ENCODE measurements around the gene SCNN1B.

The SCNN1B gene

DNA sequence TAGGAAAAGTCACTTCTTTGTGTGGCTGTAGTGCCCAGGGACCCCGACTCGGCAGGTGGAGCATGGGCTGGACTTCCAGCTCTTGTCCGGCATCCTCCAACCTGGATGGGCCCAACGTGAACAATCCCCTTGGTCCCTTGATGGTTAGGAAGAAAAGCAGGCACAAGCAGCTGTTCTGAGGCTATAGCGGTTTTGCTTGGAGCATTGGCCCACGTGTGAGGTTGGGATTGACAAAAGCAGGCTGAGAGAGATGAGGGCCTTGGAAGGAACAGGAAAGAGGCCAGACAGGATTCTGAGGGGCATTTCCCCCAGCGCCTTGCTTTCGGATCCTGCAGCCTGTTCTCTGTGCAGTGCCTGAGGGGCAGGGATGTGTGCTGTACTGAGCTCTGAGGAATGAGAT lies 28.1 kb downstream of the SCNN1B start:
- no peak overlapping the region for H3K4me3 ChIP-seq (ENCODE audit: low read depth, low read length)
- DNase-seq (ENCODE audit: low read depth): no peak
- TF ChIP-seq, protein P1, sequence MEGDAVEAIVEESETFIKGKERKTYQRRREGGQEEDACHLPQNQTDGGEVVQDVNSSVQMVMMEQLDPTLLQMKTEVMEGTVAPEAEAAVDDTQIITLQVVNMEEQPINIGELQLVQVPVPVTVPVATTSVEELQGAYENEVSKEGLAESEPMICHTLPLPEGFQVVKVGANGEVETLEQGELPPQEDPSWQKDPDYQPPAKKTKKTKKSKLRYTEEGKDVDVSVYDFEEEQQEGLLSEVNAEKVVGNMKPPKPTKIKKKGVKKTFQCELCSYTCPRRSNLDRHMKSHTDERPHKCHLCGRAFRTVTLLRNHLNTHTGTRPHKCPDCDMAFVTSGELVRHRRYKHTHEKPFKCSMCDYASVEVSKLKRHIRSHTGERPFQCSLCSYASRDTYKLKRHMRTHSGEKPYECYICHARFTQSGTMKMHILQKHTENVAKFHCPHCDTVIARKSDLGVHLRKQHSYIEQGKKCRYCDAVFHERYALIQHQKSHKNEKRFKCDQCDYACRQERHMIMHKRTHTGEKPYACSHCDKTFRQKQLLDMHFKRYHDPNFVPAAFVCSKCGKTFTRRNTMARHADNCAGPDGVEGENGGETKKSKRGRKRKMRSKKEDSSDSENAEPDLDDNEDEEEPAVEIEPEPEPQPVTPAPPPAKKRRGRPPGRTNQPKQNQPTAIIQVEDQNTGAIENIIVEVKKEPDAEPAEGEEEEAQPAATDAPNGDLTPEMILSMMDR (conservative IDR thresholded peaks at IDR 0.05; ENCODE audit: low read depth, low read length): no peak

DNA sequence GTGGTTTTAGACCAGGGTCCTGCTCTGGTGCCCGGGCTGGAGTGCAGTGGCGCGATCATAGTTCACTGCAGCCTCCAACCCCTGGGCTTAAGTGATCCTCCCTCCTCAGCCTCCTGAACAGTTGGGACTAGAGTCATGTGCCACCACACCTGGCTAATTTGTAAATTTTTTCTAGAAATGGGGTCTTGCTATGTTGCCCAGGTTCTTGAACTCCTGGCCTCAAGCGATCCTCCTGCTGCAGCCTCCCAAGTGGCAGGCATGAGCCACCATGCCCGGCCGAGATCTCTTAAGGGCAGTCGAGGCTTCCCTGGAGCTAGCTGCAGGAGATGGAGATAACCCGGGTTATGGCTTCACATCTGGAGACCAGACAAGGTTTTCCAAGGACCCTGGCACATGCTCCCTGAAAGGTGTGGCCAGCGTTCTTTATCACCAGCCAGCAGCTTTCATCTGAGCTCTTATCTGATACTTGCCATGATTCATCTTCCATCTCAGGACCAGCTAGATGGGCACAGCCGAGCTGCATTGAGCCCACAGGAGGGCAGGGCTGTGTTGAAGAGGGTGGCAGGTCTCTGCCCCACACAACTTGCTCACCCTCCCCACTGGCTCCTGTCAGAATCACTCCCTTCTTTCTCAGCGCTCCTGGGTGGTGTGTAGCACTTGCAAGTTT lies 28.6 kb downstream of the SCNN1B start:
- TF ChIP-seq, protein P1 (conservative IDR thresholded peaks at IDR 0.05; ENCODE audit: low read depth, low read length): no peak
- no peak for DNase-seq (ENCODE audit: low read depth)
- no peak overlapping the region for H3K4me3 ChIP-seq (ENCODE audit: low read depth, low read length)

DNA sequence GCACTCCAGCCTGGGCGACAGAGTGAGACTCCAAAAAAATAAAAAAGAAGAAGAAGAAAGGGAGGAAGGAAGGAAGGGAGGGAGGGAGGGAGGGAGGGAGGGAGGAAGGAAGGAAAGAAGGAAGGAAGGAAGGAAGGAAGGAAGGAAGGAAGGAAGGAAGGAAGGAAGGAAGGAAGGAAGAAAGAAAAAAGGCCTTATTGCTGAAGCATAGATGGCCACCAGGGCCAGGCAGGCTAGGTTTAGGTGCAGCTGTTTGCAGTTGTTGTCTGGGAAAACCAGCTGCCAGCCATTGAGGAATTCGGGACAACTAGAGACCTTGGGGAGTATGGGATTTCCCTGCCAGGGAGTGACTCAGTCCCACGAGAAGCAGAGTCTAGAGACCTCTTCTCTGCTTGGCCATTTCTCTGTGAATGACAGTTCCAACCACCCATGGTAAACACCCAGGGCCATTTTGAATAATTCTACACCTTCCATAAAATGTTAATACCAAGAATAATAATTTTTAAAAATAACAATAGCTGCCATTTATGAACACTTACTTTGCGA lies 31.0 kb downstream of the SCNN1B start:
- DNase-seq (ENCODE audit: low read depth): no peak
- no peak overlapping the region for H3K4me3 ChIP-seq (ENCODE audit: low read depth, low read length)
- TF ChIP-seq, protein P1 (conservative IDR thresholded peaks at IDR 0.05; ENCODE audit: low read depth, low read length): no peak

DNA sequence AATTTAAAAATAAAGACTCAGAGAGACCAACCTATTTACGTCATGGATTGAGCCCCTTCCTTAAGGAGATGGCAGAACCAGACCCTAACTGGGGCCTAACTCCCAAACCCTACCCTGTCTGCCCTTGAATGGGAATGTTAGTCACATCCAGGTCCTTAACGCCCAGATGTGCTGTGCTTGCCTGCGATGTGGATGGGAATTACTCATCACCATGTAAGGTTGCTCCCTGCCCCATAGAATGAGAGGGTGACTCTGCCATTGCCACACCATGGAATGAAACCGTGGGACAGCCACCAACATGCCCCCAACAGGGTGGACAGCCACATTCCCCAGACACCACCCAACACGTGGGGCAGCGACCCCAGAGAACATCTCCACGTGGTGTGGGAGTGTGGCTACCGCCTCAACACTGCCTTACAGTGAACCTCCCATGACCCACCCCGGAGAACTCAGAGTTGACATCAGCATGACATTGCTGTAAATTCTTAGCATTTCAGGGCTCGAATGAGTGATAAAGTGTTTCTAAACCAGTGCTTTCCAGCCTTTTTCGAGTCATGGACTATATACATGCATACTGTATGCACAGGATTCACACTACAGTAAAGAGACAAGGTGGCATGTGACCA lies 31.8 kb downstream of the SCNN1B start:
- no peak overlapping the region for H3K4me3 ChIP-seq (ENCODE audit: low read depth, low read length)
- TF ChIP-seq, protein P1 (conservative IDR thresholded peaks at IDR 0.05; ENCODE audit: low read depth, low read length): no peak
- DNase-seq (ENCODE audit: low read depth): no peak

DNA sequence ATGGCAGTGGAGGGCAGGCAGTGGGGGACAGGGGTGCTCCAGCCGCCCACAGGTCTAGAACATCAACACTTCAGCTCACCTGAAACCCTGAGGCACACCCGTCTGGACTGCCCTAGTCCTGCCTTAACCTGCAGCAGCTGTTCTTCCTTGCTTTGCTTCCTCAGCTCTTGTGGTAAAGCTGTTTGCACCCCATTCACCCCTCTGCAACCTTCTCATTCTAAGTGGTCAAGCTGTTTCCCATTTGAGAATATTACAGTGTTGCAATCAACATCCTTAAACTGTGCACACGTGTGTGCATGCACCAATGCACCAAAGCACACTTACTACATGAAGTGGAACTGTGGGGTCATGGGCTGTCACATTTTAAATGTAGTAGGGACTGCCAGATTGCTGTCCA lies 32.4 kb downstream of the SCNN1B start:
- no peak for DNase-seq (ENCODE audit: low read depth)
- H3K4me3 ChIP-seq (ENCODE audit: low read depth, low read length): no peak overlapping the region
- TF ChIP-seq, protein P1 (conservative IDR thresholded peaks at IDR 0.05; ENCODE audit: low read depth, low read length): no peak

DNA sequence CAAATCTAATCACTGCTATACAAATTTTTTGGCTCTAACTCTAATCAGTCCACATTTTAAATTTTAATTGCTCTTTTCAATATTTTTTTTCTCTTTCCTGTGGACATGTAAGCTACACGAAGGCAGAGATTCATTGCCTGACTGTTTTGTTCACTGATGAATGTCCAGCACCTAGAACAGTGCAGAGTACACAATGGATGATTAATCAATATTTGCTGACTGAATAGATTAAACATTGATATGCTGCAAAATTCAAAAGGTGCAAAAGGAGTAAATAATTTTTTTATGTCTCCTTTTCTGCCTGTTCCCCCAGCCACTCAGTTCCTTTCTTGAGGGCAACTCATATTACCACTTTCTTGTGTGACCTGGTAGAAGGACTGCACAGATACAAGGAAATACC lies 32.8 kb downstream of the SCNN1B start:
- TF ChIP-seq, protein P1 (conservative IDR thresholded peaks at IDR 0.05; ENCODE audit: low read depth, low read length): no peak
- DNase-seq (ENCODE audit: low read depth): no peak
- no peak overlapping the region for H3K4me3 ChIP-seq (ENCODE audit: low read depth, low read length)
